ENCODE data around the gene B4GALT7.
"Not testable (repeated sequence)": the region's sequence is repeated elsewhere in the genome, so short reads cannot be mapped to it uniquely, and the experiment has no call there.

Gene B4GALT7

GRCh38 chr5:177557041-177557647 lies 42.8 kb upstream of the B4GALT7 start:
- no peak for TF ChIP-seq CTCF (IDR thresholded peaks at IDR 0.05; ENCODE audit: low read depth, low read length)
- no peak for DNase-seq (ENCODE audit: extremely low read depth, low read depth)

- DNase-seq (ENCODE audit: extremely low read depth, low read depth) = no peak
- TF ChIP-seq CTCF (IDR thresholded peaks at IDR 0.05; ENCODE audit: low read depth, low read length) = no peak
Observed at GRCh38 chr5:177557796-177558195, 42.1 kb upstream of the B4GALT7 start.

DNA sequence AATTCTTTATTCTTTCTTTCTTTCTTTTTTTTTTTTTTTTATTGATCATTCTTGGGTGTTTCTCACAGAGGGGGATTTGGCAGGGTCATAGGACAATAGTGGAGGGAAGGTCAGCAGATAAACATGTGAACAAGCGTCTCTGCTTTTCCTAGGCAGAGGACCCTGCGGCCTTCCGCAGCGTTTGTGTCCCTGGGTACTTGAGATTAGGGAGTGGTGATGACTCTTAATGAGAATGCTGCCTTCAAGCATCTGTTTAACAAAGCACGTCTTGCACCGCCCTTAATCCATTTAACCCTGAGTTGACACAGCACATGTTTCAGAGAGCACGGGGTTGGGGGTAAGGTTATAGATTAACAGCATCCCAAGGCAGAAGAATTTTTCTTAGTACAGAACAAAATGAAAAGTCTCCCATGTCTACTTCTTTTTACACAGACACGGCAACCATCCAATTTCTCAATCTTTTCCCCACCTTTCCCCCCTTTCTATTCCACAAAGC lies 40.4 kb upstream of the B4GALT7 start:
- DNase-seq (ENCODE audit: extremely low read depth, low read depth) = not testable (repeated sequence)

DNA sequence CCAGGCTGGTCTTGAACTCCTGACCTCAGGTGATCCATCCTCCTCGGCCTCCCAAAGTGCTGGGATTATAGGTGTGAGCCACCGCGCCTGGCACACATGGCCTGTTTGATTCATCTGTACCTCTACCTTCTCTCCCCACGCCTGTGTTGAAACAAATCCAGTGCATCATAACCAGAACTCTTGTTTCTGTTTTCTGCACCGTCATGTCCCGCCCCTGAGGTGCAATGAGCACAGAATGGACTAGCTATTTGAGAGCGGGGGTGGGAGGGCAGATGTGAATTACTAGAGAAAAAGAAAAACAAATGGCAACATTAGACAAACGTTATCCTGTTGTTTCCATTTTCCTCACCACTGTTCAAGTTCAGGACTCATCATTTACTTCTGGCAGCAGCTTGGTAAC lies 34.9 kb upstream of the B4GALT7 start:
- no peak for TF ChIP-seq CTCF (IDR thresholded peaks at IDR 0.05; ENCODE audit: low read depth, low read length)
- no peak for DNase-seq (ENCODE audit: extremely low read depth, low read depth)

DNA sequence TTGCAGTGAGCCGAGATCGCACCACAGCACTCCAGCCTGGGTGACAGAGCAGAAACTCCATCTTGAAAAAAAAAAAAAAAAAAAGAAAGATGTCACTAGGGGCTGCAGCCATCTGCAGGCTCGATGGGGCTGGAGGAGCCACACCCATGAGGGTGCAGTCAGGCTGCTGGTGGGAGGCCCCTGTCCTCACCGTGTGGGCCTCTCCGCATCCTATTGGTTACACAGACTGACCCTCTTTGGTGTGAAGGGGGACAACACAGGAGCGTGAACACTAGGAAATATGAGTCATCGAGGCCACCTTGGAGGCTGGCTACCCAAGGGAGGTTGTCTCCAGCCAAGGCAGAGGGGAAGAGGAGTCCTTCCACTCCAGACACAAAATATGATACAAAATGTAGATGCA lies 31.6 kb upstream of the B4GALT7 start:
- TF ChIP-seq CTCF (IDR thresholded peaks at IDR 0.05; ENCODE audit: low read depth, low read length) = no peak
- DNase-seq (ENCODE audit: extremely low read depth, low read depth) = no peak

GRCh38 chr5:177569894-177570293 lies 30.0 kb upstream of the B4GALT7 start:
- no peak for DNase-seq (ENCODE audit: extremely low read depth, low read depth)
- TF ChIP-seq CTCF (IDR thresholded peaks at IDR 0.05; ENCODE audit: low read depth, low read length) = no peak

DNA sequence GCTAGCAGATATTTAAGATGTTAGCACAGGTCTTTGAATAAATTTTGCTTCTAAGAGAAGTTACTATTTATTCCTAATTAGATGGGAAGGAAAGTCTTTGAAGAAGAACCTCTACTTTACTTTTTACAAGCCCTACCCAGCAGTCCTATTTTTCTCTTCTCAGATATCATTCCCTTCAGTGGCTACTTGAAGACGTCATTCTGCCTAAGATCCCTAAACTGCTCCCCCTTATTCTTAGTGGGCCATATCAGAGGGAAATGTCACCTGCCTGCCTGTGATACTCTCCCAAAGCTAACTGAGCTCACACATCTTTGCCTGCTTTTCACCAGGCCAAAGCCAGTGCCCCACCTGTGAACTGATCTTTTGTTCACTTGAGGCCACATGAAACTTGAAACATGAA lies 24.4 kb upstream of the B4GALT7 start:
- TF ChIP-seq CTCF (IDR thresholded peaks at IDR 0.05; ENCODE audit: low read depth, low read length) = no peak
- DNase-seq (ENCODE audit: extremely low read depth, low read depth) = no peak

GRCh38 chr5:177576169-177576568 lies 23.8 kb upstream of the B4GALT7 start:
- TF ChIP-seq CTCF (IDR thresholded peaks at IDR 0.05; ENCODE audit: low read depth, low read length) = no peak
- DNase-seq (ENCODE audit: extremely low read depth, low read depth) = no peak

Measured in AG09319 (cell line).